Bronchus fibroblast of lung (primary cell): ENCODE data around the gene COPG1. TPM values are rescaled to one million over a fixed set of nuclear protein-coding genes. Genes with fewer than 3 reads are reported as not detected.

ENCODE experiments used
- total RNA-seq: library from RNA; depleted of rRNA; stranded (reverse); fragments of >200 nt; gene quantifications from 2 replicates; pipeline ENCODE4 v1.2.3, GENCODE V29; 2015

Gene COPG1, protein sequence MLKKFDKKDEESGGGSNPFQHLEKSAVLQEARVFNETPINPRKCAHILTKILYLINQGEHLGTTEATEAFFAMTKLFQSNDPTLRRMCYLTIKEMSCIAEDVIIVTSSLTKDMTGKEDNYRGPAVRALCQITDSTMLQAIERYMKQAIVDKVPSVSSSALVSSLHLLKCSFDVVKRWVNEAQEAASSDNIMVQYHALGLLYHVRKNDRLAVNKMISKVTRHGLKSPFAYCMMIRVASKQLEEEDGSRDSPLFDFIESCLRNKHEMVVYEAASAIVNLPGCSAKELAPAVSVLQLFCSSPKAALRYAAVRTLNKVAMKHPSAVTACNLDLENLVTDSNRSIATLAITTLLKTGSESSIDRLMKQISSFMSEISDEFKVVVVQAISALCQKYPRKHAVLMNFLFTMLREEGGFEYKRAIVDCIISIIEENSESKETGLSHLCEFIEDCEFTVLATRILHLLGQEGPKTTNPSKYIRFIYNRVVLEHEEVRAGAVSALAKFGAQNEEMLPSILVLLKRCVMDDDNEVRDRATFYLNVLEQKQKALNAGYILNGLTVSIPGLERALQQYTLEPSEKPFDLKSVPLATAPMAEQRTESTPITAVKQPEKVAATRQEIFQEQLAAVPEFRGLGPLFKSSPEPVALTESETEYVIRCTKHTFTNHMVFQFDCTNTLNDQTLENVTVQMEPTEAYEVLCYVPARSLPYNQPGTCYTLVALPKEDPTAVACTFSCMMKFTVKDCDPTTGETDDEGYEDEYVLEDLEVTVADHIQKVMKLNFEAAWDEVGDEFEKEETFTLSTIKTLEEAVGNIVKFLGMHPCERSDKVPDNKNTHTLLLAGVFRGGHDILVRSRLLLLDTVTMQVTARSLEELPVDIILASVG
- total RNA-seq = 223 and 242 TPM in 2 replicates

DNA sequence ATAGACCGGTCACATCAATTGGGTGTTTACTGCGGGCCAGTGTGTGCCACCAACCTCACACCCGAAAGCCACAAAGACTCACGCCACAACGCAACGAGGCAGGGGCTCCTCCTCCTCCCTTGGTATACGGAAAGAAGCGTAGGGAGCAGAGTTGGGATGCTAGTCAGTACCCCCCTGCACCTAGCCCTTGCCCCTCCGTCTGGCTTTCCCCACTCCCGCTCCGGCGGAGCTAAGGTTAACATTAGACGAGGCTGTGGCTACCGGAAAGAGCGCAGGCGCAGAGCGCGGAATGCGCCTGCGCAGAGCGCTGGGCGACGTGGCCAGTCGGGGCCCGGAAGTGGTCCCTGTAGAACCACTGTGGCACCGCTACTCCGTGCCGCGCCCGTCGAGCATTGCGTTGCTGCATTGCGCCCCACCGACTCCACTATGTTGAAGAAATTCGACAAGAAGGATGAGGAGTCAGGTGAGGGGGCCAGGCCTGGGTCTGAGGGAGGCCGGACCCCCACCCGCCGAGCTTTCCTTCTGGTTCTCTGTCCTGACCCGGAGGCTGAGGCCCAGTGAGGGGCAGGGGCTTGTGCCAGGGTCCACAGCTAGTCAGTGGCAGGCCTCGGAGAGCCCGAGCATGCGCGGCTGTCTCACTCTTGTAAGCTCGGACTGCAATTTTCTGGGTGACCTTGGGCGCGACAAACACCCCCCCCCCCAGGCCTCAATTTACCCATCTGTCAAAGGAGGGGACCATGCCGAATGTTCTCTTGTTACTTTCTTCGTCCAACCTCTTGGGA, at the start of gene COPG1:
Gene COPG1, plus strand, starts transcription at position 323 of the 782 bp plus-strand sequence. Its CDS starts 104 bp downstream, at position 427.

DNA sequence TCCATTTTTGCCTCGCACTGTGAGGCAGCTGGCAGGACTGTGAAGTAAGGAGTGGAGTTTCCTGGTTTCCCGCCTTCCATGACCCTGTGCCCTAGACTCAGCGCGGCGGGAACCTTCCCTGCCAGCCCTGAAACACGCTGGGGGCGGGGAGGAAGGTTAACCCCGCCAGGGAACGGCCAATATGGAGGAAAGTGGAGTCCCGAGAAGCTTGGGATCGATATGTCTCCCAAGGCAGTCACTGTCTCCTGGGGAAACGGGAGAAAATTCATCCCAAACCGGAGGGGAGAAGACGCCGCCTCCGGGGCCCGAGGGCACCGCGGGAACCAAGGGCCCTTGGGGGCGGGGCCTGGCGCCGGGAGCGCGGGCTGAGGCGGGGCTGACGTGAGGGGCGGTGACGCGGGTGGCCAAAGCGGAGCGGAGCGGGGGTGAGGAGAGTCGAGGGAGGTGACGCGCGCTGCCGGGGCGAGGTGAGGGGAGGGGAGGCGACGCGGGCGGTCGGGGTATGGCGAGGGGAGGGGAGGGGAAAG, 29.1 kb downstream of the COPG1 start, which contains the start of gene HMCES:
Gene HMCES, plus strand, starts transcription at position 432 of the 527 bp plus-strand sequence. CDS start 863 bp downstream, outside the sequence.

Other genes with a start within 250 kb of the COPG1 start
- not detected in 2 replicates for gene EFCC1, start 248.3 kb upstream of the COPG1 start, total RNA-seq
- not detected in 2 replicates for gene GP9, start 188.8 kb upstream of the COPG1 start, total RNA-seq
- gene RAB43, start 127.8 kb upstream of the COPG1 start, total RNA-seq = 12.9 and 15.0 TPM in 2 replicates
- 19.6 and 21.4 TPM in 2 replicates for gene ISY1, start 88.5 kb upstream of the COPG1 start, total RNA-seq
- gene CNBP, start 65.7 kb upstream of the COPG1 start, total RNA-seq = 243 TPM in 2 replicates
- gene HMCES, start 29.3 kb downstream of the COPG1 start, total RNA-seq = 24.5 and 29.1 TPM in 2 replicates
- gene EFCAB12, start 179.0 kb downstream of the COPG1 start, total RNA-seq = 0.15 and 0.17 TPM in 2 replicates
- gene MBD4, start 190.3 kb downstream of the COPG1 start, total RNA-seq = 15.9 and 21.4 TPM in 2 replicates
- gene IFT122, start 190.6 kb downstream of the COPG1 start, total RNA-seq = 22.7 and 24.7 TPM in 2 replicates